AG09309 (cell line): Measurements from ENCODE around the gene SH3PXD2A.
A peak's percentile ranks its signal among the peaks of the same experiment; 100 is the strongest.

Experiments used
- DNase-seq: peaks from one replicate; pipeline ENCODE4 v3.0.0-alpha.2; 2010; ENCODE audit warnings: low read depth
- H3K4me3 ChIP-seq: 2 replicates; pipeline ENCODE4 v1.5.1; 2011; ENCODE audit warnings: mild to moderate bottlenecking, low read depth, low read length, moderate library complexity; ENCODE audit not compliant: control insufficient read depth
- TF ChIP-seq, protein P1 (sequence below): IDR thresholded peaks from 2 replicates; pipeline ENCODE4 v1.5.1; 2011; ENCODE audit warnings: mild to moderate bottlenecking, low read depth, low read length, inconsistent platforms; ENCODE audit not compliant: insufficient read depth, control insufficient read depth; ENCODE audit errors: missing control alignments

The SH3PXD2A gene

DNA sequence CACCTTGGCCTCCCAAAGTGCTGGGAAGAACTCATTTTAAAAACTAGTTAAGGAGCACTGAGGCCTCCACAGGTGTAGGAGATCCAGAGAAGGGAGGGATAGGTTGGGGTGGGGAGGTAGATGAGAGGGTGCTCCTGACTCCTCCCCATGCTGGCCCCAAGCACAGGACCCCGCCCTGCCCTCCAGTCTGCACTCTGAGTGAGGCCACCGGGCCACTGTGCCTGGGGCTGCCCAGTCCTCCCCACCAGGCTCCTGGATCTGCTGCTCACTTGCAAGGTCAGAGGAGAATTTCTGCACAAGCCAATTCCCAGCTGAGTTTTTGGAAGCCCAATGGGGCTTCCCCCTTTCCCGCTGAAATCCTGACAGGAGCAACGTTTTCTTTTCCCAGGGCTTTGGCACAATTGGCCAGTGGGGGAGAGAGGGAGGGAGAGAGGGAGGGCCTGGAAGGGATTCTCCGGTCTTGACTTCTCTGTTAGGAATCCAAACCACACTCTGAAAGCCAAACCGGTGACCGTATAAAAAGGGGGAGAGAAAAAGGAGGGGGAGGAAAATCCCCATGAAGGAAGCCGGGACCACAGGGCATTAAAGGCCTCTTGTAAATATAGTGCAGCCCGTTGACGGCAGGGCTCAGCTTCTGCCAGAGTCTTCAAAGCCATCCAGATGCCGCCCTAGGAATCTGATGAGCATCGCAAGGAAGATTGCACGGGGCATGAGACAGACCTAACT is 116.2 kb downstream of the SH3PXD2A start:
- peak overlapping the region; percentile 9; the same call in 1 of the 2 replicates for H3K4me3 ChIP-seq
- peak; percentile 92 for DNase-seq
- TF ChIP-seq, protein P1, sequence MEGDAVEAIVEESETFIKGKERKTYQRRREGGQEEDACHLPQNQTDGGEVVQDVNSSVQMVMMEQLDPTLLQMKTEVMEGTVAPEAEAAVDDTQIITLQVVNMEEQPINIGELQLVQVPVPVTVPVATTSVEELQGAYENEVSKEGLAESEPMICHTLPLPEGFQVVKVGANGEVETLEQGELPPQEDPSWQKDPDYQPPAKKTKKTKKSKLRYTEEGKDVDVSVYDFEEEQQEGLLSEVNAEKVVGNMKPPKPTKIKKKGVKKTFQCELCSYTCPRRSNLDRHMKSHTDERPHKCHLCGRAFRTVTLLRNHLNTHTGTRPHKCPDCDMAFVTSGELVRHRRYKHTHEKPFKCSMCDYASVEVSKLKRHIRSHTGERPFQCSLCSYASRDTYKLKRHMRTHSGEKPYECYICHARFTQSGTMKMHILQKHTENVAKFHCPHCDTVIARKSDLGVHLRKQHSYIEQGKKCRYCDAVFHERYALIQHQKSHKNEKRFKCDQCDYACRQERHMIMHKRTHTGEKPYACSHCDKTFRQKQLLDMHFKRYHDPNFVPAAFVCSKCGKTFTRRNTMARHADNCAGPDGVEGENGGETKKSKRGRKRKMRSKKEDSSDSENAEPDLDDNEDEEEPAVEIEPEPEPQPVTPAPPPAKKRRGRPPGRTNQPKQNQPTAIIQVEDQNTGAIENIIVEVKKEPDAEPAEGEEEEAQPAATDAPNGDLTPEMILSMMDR: no peak

DNA sequence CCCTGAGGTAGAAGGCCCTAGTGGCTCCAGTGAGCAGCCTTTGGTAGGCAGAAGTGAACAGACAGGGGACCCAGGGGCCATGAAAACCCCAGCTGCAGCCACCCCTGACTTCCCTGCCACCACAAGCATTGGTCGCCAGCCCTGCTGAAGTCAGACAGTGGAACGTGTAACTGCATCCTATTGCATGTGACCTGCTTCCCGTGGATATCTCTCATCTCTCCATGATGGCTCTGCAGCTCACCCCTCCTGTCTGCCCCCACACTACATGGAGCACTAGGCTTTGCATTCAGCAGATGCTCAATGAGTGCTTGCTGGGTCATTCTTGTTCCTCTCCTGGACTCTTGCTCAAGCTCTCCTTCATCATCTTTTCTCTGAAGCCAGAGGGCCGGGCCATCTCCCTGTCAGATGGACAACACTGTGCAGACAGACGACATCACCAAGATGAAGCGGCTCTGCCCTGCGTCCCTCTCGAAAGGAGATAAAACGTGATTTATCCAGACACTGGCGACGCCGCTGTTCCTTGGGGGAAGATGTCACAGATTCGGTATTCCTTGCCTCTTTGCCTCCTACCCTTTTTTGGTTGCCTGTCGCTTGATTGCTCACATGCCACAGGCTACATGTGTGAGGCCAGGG is 117.5 kb downstream of the SH3PXD2A start:
- TF ChIP-seq, protein P1: no peak
- no peak overlapping the region for H3K4me3 ChIP-seq
- DNase-seq: no peak

- TF ChIP-seq, protein P1: no peak
- DNase-seq: no peak
- no peak overlapping the region for H3K4me3 ChIP-seq
These were observed 118.6 kb downstream of the SH3PXD2A start for GRCh38 chr10:103736763-103737162.

DNA sequence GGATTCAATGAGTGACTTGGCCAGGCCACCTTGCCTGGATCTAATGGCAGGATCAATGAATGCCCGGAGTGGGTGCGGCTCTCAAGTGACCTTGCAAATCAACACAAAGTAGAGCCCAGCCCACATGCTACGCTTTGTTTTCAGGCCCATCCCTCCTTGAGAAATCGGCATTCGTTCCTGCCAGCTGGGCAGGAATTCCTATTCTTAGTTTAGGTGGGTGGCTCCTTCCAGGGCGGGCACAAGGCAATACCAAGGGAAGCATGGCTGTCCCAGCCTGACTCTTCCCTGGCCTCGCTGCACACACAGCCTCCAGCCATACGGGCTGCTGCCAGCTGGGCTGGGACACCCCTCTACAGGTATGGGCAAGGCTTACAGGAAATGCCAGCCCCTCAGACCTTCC is 119.3 kb downstream of the SH3PXD2A start:
- TF ChIP-seq, protein P1: no peak
- no peak overlapping the region for H3K4me3 ChIP-seq
- DNase-seq: no peak

GRCh38 chr10:103734731-103735130 is 120.6 kb downstream of the SH3PXD2A start:
- no peak overlapping the region for H3K4me3 ChIP-seq
- no peak for DNase-seq
- TF ChIP-seq, protein P1: no peak

DNA sequence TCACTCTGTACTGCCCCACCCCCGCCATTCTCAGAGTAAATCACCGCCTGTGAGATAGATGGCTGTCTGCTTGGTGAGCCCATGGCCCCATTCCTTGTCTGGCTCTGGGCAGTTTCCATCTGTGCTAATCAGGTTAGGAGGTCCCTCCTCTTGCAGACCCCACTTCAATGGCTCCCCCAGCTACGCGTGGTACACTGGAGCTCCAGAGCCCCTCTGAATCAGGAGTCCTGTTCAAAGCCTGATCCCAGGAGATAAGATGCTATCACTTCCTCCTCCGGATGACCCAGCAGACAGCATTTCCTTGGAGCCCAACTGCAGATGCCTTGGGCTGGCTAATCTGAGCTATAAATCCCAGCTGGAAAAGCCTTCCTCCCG is 122.3 kb downstream of the SH3PXD2A start:
- no peak overlapping the region for H3K4me3 ChIP-seq
- DNase-seq: no peak
- TF ChIP-seq, protein P1: no peak
